PC-3 (cell line): Measurements from ENCODE around the gene CCS. TPM values are rescaled to one million over a fixed set of nuclear protein-coding genes. Genes with fewer than 3 reads are reported as not detected.

ENCODE experiments used
- ATAC-seq: fragments of 200-7000 bp; cut with Tn5 transposase; 2 replicates; pipeline ENCODE4 v1.9.1; 2020; ENCODE audit warnings: mild to moderate bottlenecking, moderate library complexity
- BruUV-seq: library from RNA; stranded (reverse); fragments of 400-500 nt; replicated peaks from 2 replicates; lab custom pipeline; 2021; lab: Mats Ljungman, UMichigan
- CTCF ChIA-PET: fragments of 300-600 bp; sonication (Branson Sonifier 250); formaldehyde crosslinking; loops from one replicate; lab custom pipeline; 2022; ENCODE audit warnings: antibody characterized with exemption; lab: Charles Lee
- POLR2A ChIA-PET: fragments of 300-600 bp; sonication (Branson Sonifier 250); formaldehyde crosslinking; loops from one replicate; lab custom pipeline; 2022; ENCODE audit warnings: antibody characterized with exemption; ENCODE audit not compliant: unreplicated experiment; lab: Charles Lee
- DNase-seq: peaks from one replicate; pipeline ENCODE4 v3.0.0-alpha.2; 2015
- H2AFZ ChIP-seq: fragments of 300-600 bp; sonication (generic); 2 replicates; pipeline ENCODE4 v1.6.0; 2016; ENCODE audit warnings: antibody characterized with exemption, low read length
- H3F3A ChIP-seq: fragments of 300-600 bp; sonication (generic); one replicate; pipeline ENCODE4 v1.6.0; 2017; ENCODE audit warnings: antibody characterized with exemption, low read length, control low read depth, mild to moderate bottlenecking; ENCODE audit not compliant: unreplicated experiment
- H3K27ac ChIP-seq: fragments of 300-600 bp; sonication (generic); 2 replicates; pipeline ENCODE4 v1.5.1; 2016; ENCODE audit warnings: mild to moderate bottlenecking, low read length
- H3K27me3 ChIP-seq: fragments of 300-600 bp; sonication (generic); 2 replicates; pipeline ENCODE4 v1.6.1; 2016; ENCODE audit warnings: low read length, mixed read lengths
- H3K36me3 ChIP-seq: fragments of 300-600 bp; sonication (generic); 2 replicates; pipeline ENCODE4 v1.6.1; 2016; ENCODE audit warnings: low read depth, mixed run types, low read length, mixed read lengths
- H3K4me1 ChIP-seq: fragments of 300-600 bp; sonication (generic); 2 replicates; pipeline ENCODE4 v1.5.1; 2016; ENCODE audit warnings: low read length; ENCODE audit not compliant: insufficient read depth
- H3K4me2 ChIP-seq: fragments of 300-600 bp; sonication (generic); 2 replicates; pipeline ENCODE4 v1.6.0; 2016; ENCODE audit warnings: low read length
- H3K4me3 ChIP-seq: fragments of 300-600 bp; sonication (generic); 2 replicates; pipeline ENCODE4 v1.5.1; 2016; ENCODE audit warnings: mild to moderate bottlenecking, low read length, mixed read lengths
- H3K79me2 ChIP-seq: fragments of 300-600 bp; sonication (generic); 2 replicates; pipeline ENCODE4 v1.6.1; 2017; ENCODE audit warnings: low read length, mixed read lengths
- H3K9ac ChIP-seq: fragments of 300-600 bp; sonication (generic); 2 replicates; pipeline ENCODE4 v1.6.0; 2016; ENCODE audit warnings: mild to moderate bottlenecking, low read length
- H3K9me2 ChIP-seq: fragments of 300-600 bp; sonication (generic); replicated peaks from 2 replicates; pipeline ENCODE4 v1.6.1; 2016; ENCODE audit warnings: mixed run types, low read length, mixed read lengths
- H3K9me3 ChIP-seq: fragments of 300-600 bp; sonication (generic); 2 replicates; pipeline ENCODE4 v1.6.1; 2016; ENCODE audit warnings: low read length, mixed read lengths
- H4K20me1 ChIP-seq: fragments of 300-600 bp; sonication (generic); 2 replicates; pipeline ENCODE4 v1.6.1; 2016; ENCODE audit warnings: low read length, mixed read lengths
- CTCF ChIP-seq: fragments of 300-600 bp; sonication (generic); conservative IDR thresholded peaks from 2 replicates; pipeline ENCODE4 v1.5.1; 2017; ENCODE audit warnings: antibody characterized with exemption, low read depth, mild to moderate bottlenecking, low read length
- EZH2 ChIP-seq: fragments of 300-600 bp; sonication (generic); IDR thresholded peaks from one replicate; pipeline ENCODE4 v1.6.1; 2017; ENCODE audit warnings: antibody characterized with exemption, mild to moderate bottlenecking, low read length; ENCODE audit not compliant: unreplicated experiment
- EZH2phosphoT487 ChIP-seq: fragments of 300-600 bp; sonication (generic); IDR thresholded peaks from 2 replicates; pipeline ENCODE4 v1.6.1; 2018; ENCODE audit warnings: mild to moderate bottlenecking, antibody characterized with exemption, low read length, borderline replicate concordance
- intact Hi-C: fragments of 100-400 bp; cut with micrococcal nuclease; formaldehyde crosslinking; loops from 2 replicates; pipeline ENCODE4 v1.9.0; 2023
- total RNA-seq: library from RNA; depleted of rRNA; stranded (reverse); fragments of >200 nt; gene quantifications from 2 replicates; pipeline ENCODE4 v1.2.3, GENCODE V29; 2014; rRNA removed

Gene CCS
- total RNA-seq, 1 experiment from 2014 or later = 43.8 TPM

- H2AFZ ChIP-seq = no peak overlapping the region
- no peak overlapping the region for H3K4me2 ChIP-seq
- no peak for DNase-seq
- no peaks in the 10 kb centered on the region for H3K9me3 ChIP-seq
- TF ChIP-seq EZH2 = no peak
- no peak for TF ChIP-seq CTCF
- TF ChIP-seq EZH2phosphoT487 = no peak
- no peak; the same call in 1 of the 2 replicates for ATAC-seq
- no peak overlapping the region for H3K27ac ChIP-seq
- no TSS peak for BruUV-seq
- H4K20me1 ChIP-seq = peaks cover 33% of the 10 kb centered on the region
- ChIA-PET POLR2A (interaction anchor here (0.6 kb wide), 1 partner anchor 13 kb away, joined by 5 read pairs; no protein-coding TSS in a partner anchor), CTCF (no interaction called here)
- H3K4me1 ChIP-seq = no peaks in the 10 kb centered on the region
- H3K9ac ChIP-seq = no peak overlapping the region
- H3K79me2 ChIP-seq = peaks cover 76% of the 10 kb centered on the region
- peaks cover 43% of the 10 kb centered on the region for H3K36me3 ChIP-seq
- H3K9me2 ChIP-seq = no peaks in the 10 kb centered on the region
- H3K27me3 ChIP-seq = no peaks in the 10 kb centered on the region
- peaks cover 6% of the 10 kb centered on the region for H3F3A ChIP-seq
- intact Hi-C loops = no loop called here
- no peak overlapping the region for H3K4me3 ChIP-seq
These were observed 59.7 kb downstream of the CCS start for GRCh38 chr11:66652651-66653050.

GRCh38 chr11:66653123-66653522 is 60.1 kb downstream of the CCS start:
- DNase-seq (no peak), ATAC-seq (peak; percentile 34; the same call in 1 of the 2 replicates)
- Histone ChIP-seq H3K27ac (no peak overlapping the region), H3K4me3 (no peak overlapping the region), H3F3A (peaks cover 6% of the 10 kb centered on the region), H3K4me2 (no peak overlapping the region), H4K20me1 (peaks cover 31% of the 10 kb centered on the region), H3K79me2 (peaks cover 72% of the 10 kb centered on the region), H3K9ac (no peak overlapping the region), H3K27me3 (no peaks in the 10 kb centered on the region), H3K36me3 (peaks cover 40% of the 10 kb centered on the region), H2AFZ (no peak overlapping the region), H3K9me3 (no peaks in the 10 kb centered on the region), H3K4me1 (no peaks in the 10 kb centered on the region), H3K9me2 (no peaks in the 10 kb centered on the region)
- ChIA-PET CTCF (no interaction called here), POLR2A (no interaction called here)
- no TSS peak for BruUV-seq
- intact Hi-C loops = no loop called here
- TF ChIP-seq CTCF (no peak), EZH2 (no peak), EZH2phosphoT487 (no peak)

Other genes starting within 250 kb of the CCS start
- gene BRMS1, start 248.1 kb upstream of the CCS start, total RNA-seq = 123 and 176 TPM in 2 replicates
- gene B4GAT1, start 245.6 kb upstream of the CCS start, total RNA-seq = 38.9 and 41.1 TPM in 2 replicates
- 25.5 and 27.8 TPM in 2 replicates for gene SLC29A2, start 221.4 kb upstream of the CCS start, total RNA-seq
- gene NPAS4, start 172.2 kb upstream of the CCS start, total RNA-seq = not detected in 2 replicates
- 214 and 321 TPM in 2 replicates for gene MRPL11, start 154.3 kb upstream of the CCS start, total RNA-seq
- gene PELI3, start 126.3 kb upstream of the CCS start, total RNA-seq = 22.9 and 35.2 TPM in 2 replicates
- 135 and 165 TPM in 2 replicates for gene DPP3, start 112.8 kb upstream of the CCS start, total RNA-seq
- 24.4 and 28.4 TPM in 2 replicates for gene BBS1, start 82.5 kb upstream of the CCS start, total RNA-seq
- 15.1 and 19.7 TPM in 2 replicates for gene ZDHHC24, start 47.1 kb upstream of the CCS start, total RNA-seq
- gene ACTN3, start 46.3 kb upstream of the CCS start, total RNA-seq = not detected in 2 replicates
- 9.4 and 11.8 TPM in 2 replicates for gene CTSF, start 24.6 kb upstream of the CCS start, total RNA-seq
- gene CCDC87, start 122 bp upstream of the CCS start, total RNA-seq = 0.69 TPM in 1 of 2 replicates, not detected in the other
- 79.3 and 119 TPM in 2 replicates for gene RBM14, start 23.4 kb downstream of the CCS start, total RNA-seq
- 152 and 164 TPM in 2 replicates for gene RBM4, start 45.5 kb downstream of the CCS start, total RNA-seq
- 31.4 and 40.2 TPM in 2 replicates for gene RBM4B, start 84.7 kb downstream of the CCS start, total RNA-seq
- 74.9 and 154 TPM in 2 replicates for gene SPTBN2, start 136.0 kb downstream of the CCS start, total RNA-seq